OCI-LY3 (cell line): ENCODE data around the gene USF3.

Experiments used
- H2AFZ ChIP-seq: fragments of 200-600, 300-600 bp; shearing (Covaris generic); 2 replicates; pipeline ENCODE4 v1.6.0; 2014; ENCODE audit warnings: antibody characterized with exemption, low read depth, low read length
- H3K27ac ChIP-seq: fragments of 200-600, 300-600 bp; sonication (generic); 2 replicates; pipeline ENCODE4 v1.5.1; 2014; ENCODE audit warnings: mild to moderate bottlenecking, low read length, moderate library complexity, mixed read lengths
- H3K27me3 ChIP-seq: fragments of 200-600, 300-600 bp; sonication (generic); 2 replicates; pipeline ENCODE4 v1.6.1; 2014; ENCODE audit warnings: low read depth, low read length, mixed read lengths
- H3K36me3 ChIP-seq: fragments of 200-600, 300-600 bp; sonication (generic); replicated peaks from 2 replicates; pipeline ENCODE3; 2014; ENCODE audit warnings: low read depth, low read length, mixed read lengths
- H3K4me1 ChIP-seq: fragments of 300-600, 200-600 bp; sonication (generic); 2 replicates; pipeline ENCODE4 v1.6.1; 2014; ENCODE audit warnings: low read length, mixed read lengths
- H3K4me2 ChIP-seq: fragments of 200-600, 300-600 bp; sonication (generic); 2 replicates; pipeline ENCODE4 v1.6.1; 2014; ENCODE audit warnings: low read length, mixed read lengths
- H3K4me3 ChIP-seq: fragments of 300-600, 200-600 bp; sonication (generic); 2 replicates; pipeline ENCODE4 v1.5.1; 2014; ENCODE audit warnings: antibody characterized with exemption, mild to moderate bottlenecking, low read length, moderate library complexity
- H3K79me2 ChIP-seq: fragments of 300-600, 200-600 bp; shearing (Covaris generic); 2 replicates; pipeline ENCODE4 v1.6.1; 2014; ENCODE audit warnings: mild to moderate bottlenecking, low read length, mixed read lengths
- H3K9ac ChIP-seq: fragments of 300-600, 200-600 bp; shearing (Covaris generic); 2 replicates; pipeline ENCODE4 v1.6.0; 2014; ENCODE audit warnings: mild to moderate bottlenecking, low read length, moderate library complexity
- H3K9me3 ChIP-seq: fragments of 200-600, 300-600 bp; shearing (Covaris generic); 2 replicates; pipeline ENCODE4 v1.6.1; 2014; ENCODE audit warnings: low read length, mixed read lengths; ENCODE audit not compliant: insufficient read depth
- H4K20me1 ChIP-seq: fragments of 200-600, 300-600 bp; sonication (generic); 2 replicates; pipeline ENCODE4 v1.6.1; 2016; ENCODE audit warnings: low read length, mixed read lengths; ENCODE audit not compliant: insufficient read depth
- CTCF ChIP-seq: fragments of 200-600, 300-600 bp; sonication (generic); IDR thresholded peaks from 2 replicates; pipeline ENCODE4 v1.5.1; 2014; ENCODE audit warnings: antibody characterized with exemption, low read length, low read depth
- EZH2phosphoT487 ChIP-seq: fragments of 200-600 bp; shearing (Covaris generic); IDR thresholded peaks from 2 replicates; pipeline ENCODE4 v1.6.1; 2018; ENCODE audit warnings: antibody characterized with exemption, mixed run types, low read depth

Gene USF3

GRCh38 chr3:113668015-113668414, 28.4 kb downstream of the USF3 start:
- H4K20me1 ChIP-seq = no peaks in the 10 kb centered on the region
- no peak overlapping the region for H3K27ac ChIP-seq
- no peak overlapping the region for H3K4me3 ChIP-seq
- H3K9ac ChIP-seq = no peak overlapping the region
- H3K36me3 ChIP-seq = no peaks in the 10 kb centered on the region
- no peaks in the 10 kb centered on the region for H3K4me1 ChIP-seq
- TF ChIP-seq EZH2phosphoT487 (no peak), CTCF (no peak)
- no peaks in the 10 kb centered on the region for H3K27me3 ChIP-seq
- no peak overlapping the region for H2AFZ ChIP-seq
- no peaks in the 10 kb centered on the region for H3K9me3 ChIP-seq
- no peak overlapping the region for H3K4me2 ChIP-seq
- no peaks in the 10 kb centered on the region for H3K79me2 ChIP-seq

GRCh38 chr3:113664523-113665094, 31.8 kb downstream of the USF3 start:
- H3K79me2 ChIP-seq = no peaks in the 10 kb centered on the region
- no peak overlapping the region for H3K4me3 ChIP-seq
- H3K27me3 ChIP-seq = no peaks in the 10 kb centered on the region
- no peak for TF ChIP-seq CTCF
- TF ChIP-seq EZH2phosphoT487 = no peak
- no peak overlapping the region for H3K4me2 ChIP-seq
- no peak overlapping the region for H3K27ac ChIP-seq
- H3K36me3 ChIP-seq = peaks cover 6% of the 10 kb centered on the region
- no peak overlapping the region for H3K9ac ChIP-seq
- H2AFZ ChIP-seq = no peak overlapping the region
- no peaks in the 10 kb centered on the region for H3K9me3 ChIP-seq
- no peaks in the 10 kb centered on the region for H4K20me1 ChIP-seq
- H3K4me1 ChIP-seq = no peaks in the 10 kb centered on the region

DNA sequence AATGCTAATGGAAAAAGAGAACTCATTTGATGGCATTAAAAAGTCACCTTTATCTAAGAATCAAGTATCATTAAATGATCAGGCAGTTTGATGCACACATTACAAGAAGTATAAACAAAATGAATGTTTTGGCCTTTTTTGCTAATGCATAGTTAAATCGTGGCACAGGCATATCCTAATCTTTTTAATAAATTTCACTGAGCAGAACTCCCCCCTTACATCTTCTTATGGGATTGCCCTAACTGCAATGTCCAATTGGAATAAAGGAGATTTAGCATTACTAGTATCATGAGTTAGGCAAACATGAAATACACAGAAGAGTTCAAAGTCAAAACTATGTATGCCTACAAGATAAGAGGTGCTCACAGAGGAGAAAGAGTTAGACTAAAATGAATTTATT, 32.7 kb downstream of the USF3 start:
- no peaks in the 10 kb centered on the region for H3K9me3 ChIP-seq
- H3K9ac ChIP-seq = no peak overlapping the region
- H2AFZ ChIP-seq = no peak overlapping the region
- H3K4me2 ChIP-seq = no peak overlapping the region
- H3K79me2 ChIP-seq = no peaks in the 10 kb centered on the region
- no peak overlapping the region for H3K27ac ChIP-seq
- no peak for TF ChIP-seq EZH2phosphoT487
- TF ChIP-seq CTCF = no peak
- no peaks in the 10 kb centered on the region for H3K4me1 ChIP-seq
- no peaks in the 10 kb centered on the region for H3K27me3 ChIP-seq
- H4K20me1 ChIP-seq = no peaks in the 10 kb centered on the region
- peaks cover 6% of the 10 kb centered on the region for H3K36me3 ChIP-seq
- no peak overlapping the region for H3K4me3 ChIP-seq

- Histone ChIP-seq H3K4me1 (no peaks in the 10 kb centered on the region), H3K9ac (no peak overlapping the region), H3K9me3 (no peaks in the 10 kb centered on the region), H3K4me3 (no peak overlapping the region), H3K4me2 (no peak overlapping the region), H3K79me2 (no peaks in the 10 kb centered on the region), H3K36me3 (peaks cover 6% of the 10 kb centered on the region), H3K27me3 (no peaks in the 10 kb centered on the region), H3K27ac (no peak overlapping the region), H2AFZ (no peak overlapping the region), H4K20me1 (no peaks in the 10 kb centered on the region)
- TF ChIP-seq CTCF (no peak), EZH2phosphoT487 (no peak)
Observed at GRCh38 chr3:113663324-113663750, 33.1 kb downstream of the USF3 start.
